Endodermal cell (in vitro differentiated cells): Measurements from ENCODE around the gene SRGAP1. TPM values are rescaled to one million over a fixed set of nuclear protein-coding genes. Genes with fewer than 3 reads are reported as not detected.
"Not testable (repeated sequence)": the region's sequence is repeated elsewhere in the genome, so short reads cannot be mapped to it uniquely, and the experiment has no call there.

Source experiments
- DNase-seq: peaks from one replicate; pipeline ENCODE4 v3.0.0-alpha.2; 2017
- H3K27ac ChIP-seq: 2 replicates; pipeline ENCODE4 v1.5.1; 2013; ENCODE audit warnings: mild to moderate bottlenecking, low read depth, low read length, moderate library complexity
- H3K27me3 ChIP-seq: 2 replicates; pipeline ENCODE4 v1.6.1; 2013; ENCODE audit warnings: mild to moderate bottlenecking, low read length, moderate library complexity; ENCODE audit not compliant: insufficient read depth, control insufficient read depth, poor library complexity, severe bottlenecking
- H3K36me3 ChIP-seq: 2 replicates; pipeline ENCODE4 v1.7.0; 2013; ENCODE audit warnings: mild to moderate bottlenecking, low read length, moderate library complexity; ENCODE audit not compliant: control insufficient read depth, insufficient read depth
- H3K4me1 ChIP-seq: one replicate; pipeline ENCODE4 v1.7.0; 2013; ENCODE audit warnings: low read length; ENCODE audit not compliant: control insufficient read depth, insufficient read depth
- H3K4me3 ChIP-seq: 2 replicates; pipeline ENCODE4 v1.5.1; 2013; ENCODE audit warnings: mild to moderate bottlenecking, low read length, moderate library complexity
- H3K9ac ChIP-seq: 2 replicates; pipeline ENCODE4 v1.6.1; 2013; ENCODE audit warnings: mild to moderate bottlenecking, low read length, moderate library complexity; ENCODE audit not compliant: poor library complexity, severe bottlenecking; ENCODE audit errors: extremely low read depth
- H3K9me3 ChIP-seq: 2 replicates; pipeline ENCODE4 v1.6.1; 2013; ENCODE audit warnings: mild to moderate bottlenecking, low read length, moderate library complexity; ENCODE audit not compliant: control insufficient read depth
- H3K27ac Mint-ChIP-seq: 2 replicates; pipeline ENCODE4 v1.8.0; 2020; ENCODE audit warnings: mixed read lengths
- H3K27me3 Mint-ChIP-seq: 2 replicates; pipeline ENCODE4 v1.8.0; 2021; ENCODE audit warnings: mild to moderate bottlenecking, mixed read lengths; ENCODE audit not compliant: insufficient read depth
- H3K36me3 Mint-ChIP-seq: 2 replicates; pipeline ENCODE4 v1.8.0; 2020; ENCODE audit warnings: low read depth, mixed read lengths
- H3K4me1 Mint-ChIP-seq: 2 replicates; pipeline ENCODE4 v1.8.0; 2020; ENCODE audit warnings: mixed read lengths
- H3K4me3 Mint-ChIP-seq: 2 replicates; pipeline ENCODE4 v1.8.0; 2020; ENCODE audit warnings: mild to moderate bottlenecking, moderate library complexity, mixed read lengths
- H3K9me3 Mint-ChIP-seq: 2 replicates; pipeline ENCODE4 v1.8.0; 2020; ENCODE audit warnings: mild to moderate bottlenecking, mixed read lengths
- WGBS, 2 experiments: methylation state at CpG; one replicate each; pipeline versions ENCODE4 v1.1.5 to v1.1.7; 2013; ENCODE audit warnings: missing lambda C conversion rate in 2 of 2, mixed read lengths in 1 of 2; ENCODE audit not compliant: insufficient coverage in 1 of 2, insufficient read length in 1 of 2; 5-methylcytosine and 5-hydroxymethylcytosine counted together
- total RNA-seq, 2 donors: library from RNA; stranded (reverse); fragmentation: NEBNext Ultra II Directional in 1 of 2; extraction: Animal tissue kit (Norgen Biotek cat#: 25700) in 1 of 2; gene quantifications; 2 replicates in 1 of 2; 3 replicates in 1 of 2; pipeline ENCODE4 v1.2.1, GENCODE V29; 2021
- TF ChIP-seq, protein P1 (sequence below): fragments of 200-600 bp; sonication (generic); conservative IDR thresholded peaks from 2 replicates; pipeline ENCODE4 v1.5.0; 2021; ENCODE audit warnings: antibody characterized with exemption, mild to moderate bottlenecking

The SRGAP1 gene
- total RNA-seq, 2 donors from 2014 or later, result 10.6 to 13.4 TPM

DNA sequence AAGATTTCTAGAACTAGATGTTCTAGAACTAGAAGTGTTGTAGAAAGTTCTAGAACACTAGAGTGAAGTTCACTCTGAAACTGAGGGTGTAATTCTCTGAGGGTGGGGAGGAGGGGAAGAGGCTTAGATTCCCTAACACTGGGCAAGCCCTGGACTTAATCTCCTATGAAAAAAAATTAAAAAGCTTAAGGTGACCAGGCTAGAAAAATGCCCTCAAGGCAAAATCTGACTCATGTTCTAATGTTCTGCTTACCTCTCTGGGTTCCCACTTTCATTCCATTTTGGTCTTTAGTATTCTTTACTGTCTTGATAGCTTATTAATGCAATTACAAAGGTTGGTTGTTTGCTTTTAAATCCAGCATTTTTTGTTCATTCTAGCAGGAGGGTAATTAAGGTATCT lies 276.1 kb downstream of the SRGAP1 start:
- Histone ChIP-seq H3K9me3 (no peaks in the 10 kb centered on the region), H3K9ac (no peak overlapping the region), H3K27me3 (no peaks in the 10 kb centered on the region), H3K4me1 (no peaks in the 10 kb centered on the region), H3K4me3 (no peak overlapping the region), H3K27ac (no peak overlapping the region), H3K36me3 (no peaks in the 10 kb centered on the region)
- H3K27ac Mint-ChIP-seq, result no peak overlapping the region
- H3K4me3 Mint-ChIP-seq, result no peak overlapping the region
- no peaks in the 10 kb centered on the region for H3K4me1 Mint-ChIP-seq
- H3K27me3 Mint-ChIP-seq, result no peaks in the 10 kb centered on the region
- DNase-seq, result no peak
- TF ChIP-seq, protein P1, sequence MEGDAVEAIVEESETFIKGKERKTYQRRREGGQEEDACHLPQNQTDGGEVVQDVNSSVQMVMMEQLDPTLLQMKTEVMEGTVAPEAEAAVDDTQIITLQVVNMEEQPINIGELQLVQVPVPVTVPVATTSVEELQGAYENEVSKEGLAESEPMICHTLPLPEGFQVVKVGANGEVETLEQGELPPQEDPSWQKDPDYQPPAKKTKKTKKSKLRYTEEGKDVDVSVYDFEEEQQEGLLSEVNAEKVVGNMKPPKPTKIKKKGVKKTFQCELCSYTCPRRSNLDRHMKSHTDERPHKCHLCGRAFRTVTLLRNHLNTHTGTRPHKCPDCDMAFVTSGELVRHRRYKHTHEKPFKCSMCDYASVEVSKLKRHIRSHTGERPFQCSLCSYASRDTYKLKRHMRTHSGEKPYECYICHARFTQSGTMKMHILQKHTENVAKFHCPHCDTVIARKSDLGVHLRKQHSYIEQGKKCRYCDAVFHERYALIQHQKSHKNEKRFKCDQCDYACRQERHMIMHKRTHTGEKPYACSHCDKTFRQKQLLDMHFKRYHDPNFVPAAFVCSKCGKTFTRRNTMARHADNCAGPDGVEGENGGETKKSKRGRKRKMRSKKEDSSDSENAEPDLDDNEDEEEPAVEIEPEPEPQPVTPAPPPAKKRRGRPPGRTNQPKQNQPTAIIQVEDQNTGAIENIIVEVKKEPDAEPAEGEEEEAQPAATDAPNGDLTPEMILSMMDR, result no peak
- no peaks in the 10 kb centered on the region for H3K9me3 Mint-ChIP-seq
- H3K36me3 Mint-ChIP-seq, result peaks cover 7% of the 10 kb centered on the region

DNA sequence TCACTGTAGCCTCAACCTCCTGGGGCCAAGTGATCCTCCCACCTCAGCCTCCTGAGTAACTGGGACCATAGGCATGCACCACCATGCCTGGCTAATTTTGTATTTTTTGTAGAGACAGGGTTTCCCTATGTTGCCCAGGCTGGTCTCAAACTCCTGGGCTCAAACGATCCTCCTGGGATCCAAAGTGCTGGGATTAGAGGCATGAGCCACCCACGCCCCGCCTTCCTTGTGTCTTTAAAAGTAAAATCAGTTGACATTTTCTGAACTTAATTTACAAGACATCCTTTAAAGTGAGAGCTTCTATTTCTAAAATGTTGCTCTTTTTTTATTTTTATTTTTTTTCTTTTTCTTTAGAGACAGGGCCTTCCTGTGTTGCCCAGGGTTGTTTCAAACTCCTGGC lies 276.6 kb downstream of the SRGAP1 start:
- not testable (repeated sequence) for H3K4me1 Mint-ChIP-seq, DNase-seq, H3K9ac ChIP-seq, H3K36me3 ChIP-seq, H3K4me3 ChIP-seq, H3K27ac Mint-ChIP-seq, H3K4me3 Mint-ChIP-seq, H3K9me3 ChIP-seq, H3K27me3 ChIP-seq, H3K36me3 Mint-ChIP-seq, H3K27ac ChIP-seq, H3K27me3 Mint-ChIP-seq, H3K4me1 ChIP-seq, H3K9me3 Mint-ChIP-seq
- 94 to 100% methylated on average over 1 to 3 of the region's 3 CpGs for WGBS, 2 experiments

DNA sequence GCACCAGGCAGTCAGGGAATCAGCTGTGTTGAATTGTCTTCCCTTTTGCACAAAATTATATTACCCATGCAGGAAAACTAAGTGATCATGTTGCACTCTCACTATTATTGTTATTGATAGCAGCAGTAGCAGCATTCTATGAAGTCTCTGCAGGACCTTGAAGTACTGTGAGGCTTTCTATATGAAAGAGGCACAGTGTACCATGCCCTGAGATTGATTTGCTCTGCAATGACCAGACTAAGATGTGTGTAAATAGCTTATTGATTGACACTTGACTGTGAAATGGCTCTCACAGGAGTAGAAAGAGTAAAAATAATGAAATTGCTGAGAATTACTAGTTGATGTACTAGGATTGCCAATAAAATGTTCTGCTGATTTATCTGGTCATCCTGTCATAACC lies 277.7 kb downstream of the SRGAP1 start:
- DNase-seq, result no peak
- no peak overlapping the region for H3K27ac Mint-ChIP-seq
- H3K36me3 ChIP-seq, result no peaks in the 10 kb centered on the region
- H3K27me3 ChIP-seq, result no peaks in the 10 kb centered on the region
- H3K9ac ChIP-seq, result no peak overlapping the region
- H3K27me3 Mint-ChIP-seq, result no peaks in the 10 kb centered on the region
- H3K27ac ChIP-seq, result peak overlapping the region; percentile 41
- TF ChIP-seq, protein P1, result no peak
- H3K36me3 Mint-ChIP-seq, result peaks cover 2% of the 10 kb centered on the region
- no peaks in the 10 kb centered on the region for H3K9me3 Mint-ChIP-seq
- H3K4me1 ChIP-seq, result no peaks in the 10 kb centered on the region
- no peak overlapping the region for H3K4me3 ChIP-seq
- no peaks in the 10 kb centered on the region for H3K9me3 ChIP-seq
- peaks cover 5% of the 10 kb centered on the region for H3K4me1 Mint-ChIP-seq
- H3K4me3 Mint-ChIP-seq, result no peak overlapping the region

DNA sequence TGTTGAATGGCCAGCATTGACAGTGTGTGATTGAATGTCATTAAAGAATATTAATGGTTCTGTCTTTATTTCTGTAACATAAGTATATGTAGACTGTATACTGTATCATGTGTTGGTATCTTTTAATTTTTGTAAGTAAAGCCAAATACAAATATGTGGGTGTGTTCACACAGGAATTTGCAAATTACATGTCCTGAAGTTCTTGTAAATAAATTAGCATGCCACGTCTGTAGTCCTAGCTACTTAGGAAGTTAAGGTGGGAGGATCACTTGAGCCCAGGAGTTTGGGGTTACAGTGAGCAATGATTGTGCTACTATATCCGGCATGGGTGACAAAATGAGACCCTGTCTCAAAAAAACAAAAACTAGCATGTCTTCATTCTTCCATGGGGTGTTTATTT lies 278.5 kb downstream of the SRGAP1 start:
- Histone ChIP-seq H3K4me1 (no peaks in the 10 kb centered on the region), H3K27ac (no peak overlapping the region), H3K9ac (no peak overlapping the region), H3K27me3 (no peaks in the 10 kb centered on the region), H3K4me3 (no peak overlapping the region), H3K36me3 (no peaks in the 10 kb centered on the region), H3K9me3 (no peaks in the 10 kb centered on the region)
- WGBS, 2 experiments, result 90 to 91% methylated on average over 2 of the region's 2 CpGs
- Mint-ChIP-seq H3K27ac (no peak overlapping the region), H3K27me3 (no peaks in the 10 kb centered on the region), H3K4me3 (no peak overlapping the region), H3K9me3 (no peaks in the 10 kb centered on the region), H3K4me1 (peaks cover 5% of the 10 kb centered on the region), H3K36me3 (peaks cover 8% of the 10 kb centered on the region)
- no peak for DNase-seq
- TF ChIP-seq, protein P1, result no peak
